ENCODE results near the gene SLC27A6.
"Not testable (repeated sequence)": the region's sequence is repeated elsewhere in the genome, so short reads cannot be mapped to it uniquely, and the experiment has no call there.

The SLC27A6 gene

GRCh38 chr5:129018837-129019236 is 53.5 kb downstream of the SLC27A6 start:
- H3K9me3 Mint-ChIP-seq: no peaks in the 10 kb centered on the region
- H3K4me1 Mint-ChIP-seq: no peaks in the 10 kb centered on the region
- H3K27me3 Mint-ChIP-seq: peaks cover 29% of the 10 kb centered on the region
- no peak overlapping the region for H3K27ac Mint-ChIP-seq (ENCODE audit: low read depth)
- DNase-seq (ENCODE audit: low spot score in 2 of 2) (no peak), ATAC-seq (replicated peaks; ENCODE audit: extremely low read depth, poor library complexity, severe bottlenecking) (no peak)
- no peak overlapping the region for H3K4me3 Mint-ChIP-seq
- no peaks in the 10 kb centered on the region for H3K36me3 Mint-ChIP-seq (ENCODE audit: insufficient read depth)

GRCh38 chr5:129019401-129019908 is 54.2 kb downstream of the SLC27A6 start:
- peaks cover 29% of the 10 kb centered on the region for H3K27me3 Mint-ChIP-seq
- no peak overlapping the region for H3K27ac Mint-ChIP-seq (ENCODE audit: low read depth)
- H3K4me3 Mint-ChIP-seq: no peak overlapping the region
- H3K9me3 Mint-ChIP-seq: no peaks in the 10 kb centered on the region
- DNase-seq (ENCODE audit: low spot score in 2 of 2): no peak
- ATAC-seq (replicated peaks; ENCODE audit: extremely low read depth, poor library complexity, severe bottlenecking): no peak
- H3K4me1 Mint-ChIP-seq: no peaks in the 10 kb centered on the region
- H3K36me3 Mint-ChIP-seq (ENCODE audit: insufficient read depth): no peaks in the 10 kb centered on the region

- Mint-ChIP-seq H3K4me1 (no peaks in the 10 kb centered on the region), H3K27me3 (peaks cover 29% of the 10 kb centered on the region), H3K4me3 (no peak overlapping the region), H3K9me3 (no peaks in the 10 kb centered on the region), H3K27ac (ENCODE audit: low read depth) (no peak overlapping the region), H3K36me3 (ENCODE audit: insufficient read depth) (no peaks in the 10 kb centered on the region)
- DNase-seq (ENCODE audit: low spot score in 2 of 2): no peak
- ATAC-seq (replicated peaks; ENCODE audit: extremely low read depth, poor library complexity, severe bottlenecking): no peak
These were observed 55.4 kb downstream of the SLC27A6 start for GRCh38 chr5:129020683-129021082.

- Mint-ChIP-seq H3K4me3 (no peak overlapping the region), H3K9me3 (no peaks in the 10 kb centered on the region), H3K27ac (ENCODE audit: low read depth) (no peak overlapping the region), H3K36me3 (ENCODE audit: insufficient read depth) (no peaks in the 10 kb centered on the region), H3K27me3 (peaks cover 29% of the 10 kb centered on the region), H3K4me1 (no peaks in the 10 kb centered on the region)
- ATAC-seq (replicated peaks; ENCODE audit: extremely low read depth, poor library complexity, severe bottlenecking): no peak
- no peak for DNase-seq (ENCODE audit: low spot score in 2 of 2)
These were observed 56.5 kb downstream of the SLC27A6 start for GRCh38 chr5:129021744-129022143.

- no peaks in the 10 kb centered on the region for H3K4me1 Mint-ChIP-seq
- ATAC-seq (replicated peaks; ENCODE audit: extremely low read depth, poor library complexity, severe bottlenecking) (no peak), DNase-seq (ENCODE audit: low spot score in 2 of 2) (no peak)
- no peak overlapping the region for H3K27ac Mint-ChIP-seq (ENCODE audit: low read depth)
- peaks cover 29% of the 10 kb centered on the region for H3K27me3 Mint-ChIP-seq
- no peak overlapping the region for H3K4me3 Mint-ChIP-seq
- no peaks in the 10 kb centered on the region for H3K36me3 Mint-ChIP-seq (ENCODE audit: insufficient read depth)
- no peaks in the 10 kb centered on the region for H3K9me3 Mint-ChIP-seq
These were observed 57.3 kb downstream of the SLC27A6 start for GRCh38 chr5:129022599-129022998.

- no peaks in the 10 kb centered on the region for H3K4me1 Mint-ChIP-seq
- no peaks in the 10 kb centered on the region for H3K36me3 Mint-ChIP-seq (ENCODE audit: insufficient read depth)
- H3K27me3 Mint-ChIP-seq: peaks cover 8% of the 10 kb centered on the region
- H3K9me3 Mint-ChIP-seq: no peaks in the 10 kb centered on the region
- DNase-seq (ENCODE audit: low spot score in 2 of 2): no peak
- no peak for ATAC-seq (replicated peaks; ENCODE audit: extremely low read depth, poor library complexity, severe bottlenecking)
- H3K27ac Mint-ChIP-seq (ENCODE audit: low read depth): no peak overlapping the region
- H3K4me3 Mint-ChIP-seq: no peak overlapping the region
These were observed 62.0 kb downstream of the SLC27A6 start for GRCh38 chr5:129027260-129027659.

GRCh38 chr5:129031886-129032683 is 66.8 kb downstream of the SLC27A6 start:
- Mint-ChIP-seq H3K27ac (ENCODE audit: low read depth) (no peak overlapping the region), H3K27me3 (peaks cover 16% of the 10 kb centered on the region), H3K36me3 (ENCODE audit: insufficient read depth) (no peaks in the 10 kb centered on the region), H3K9me3 (no peaks in the 10 kb centered on the region), H3K4me3 (no peak overlapping the region), H3K4me1 (no peaks in the 10 kb centered on the region)
- DNase-seq (ENCODE audit: low spot score in 2 of 2): no peak
- no peak for ATAC-seq (replicated peaks; ENCODE audit: extremely low read depth, poor library complexity, severe bottlenecking)

- H3K4me3 Mint-ChIP-seq; H3K27ac Mint-ChIP-seq (ENCODE audit: low read depth); H3K4me1 Mint-ChIP-seq; ATAC-seq (replicated peaks; ENCODE audit: extremely low read depth, poor library complexity, severe bottlenecking); DNase-seq (ENCODE audit: low spot score in 2 of 2); H3K9me3 Mint-ChIP-seq; H3K36me3 Mint-ChIP-seq (ENCODE audit: insufficient read depth): not testable (repeated sequence)
- peaks cover 16% of the 10 kb centered on the region for H3K27me3 Mint-ChIP-seq
These were observed 71.0 kb downstream of the SLC27A6 start for GRCh38 chr5:129036257-129036656.

GRCh38 chr5:129041196-129041881 is 76.1 kb downstream of the SLC27A6 start:
- DNase-seq (ENCODE audit: low spot score in 2 of 2): no peak
- Mint-ChIP-seq H3K36me3 (ENCODE audit: insufficient read depth) (no peaks in the 10 kb centered on the region), H3K27me3 (peaks cover 7% of the 10 kb centered on the region), H3K9me3 (peaks cover 20% of the 10 kb centered on the region), H3K4me3 (no peak overlapping the region), H3K27ac (ENCODE audit: low read depth) (no peak overlapping the region), H3K4me1 (no peaks in the 10 kb centered on the region)
- no peak for ATAC-seq (replicated peaks; ENCODE audit: extremely low read depth, poor library complexity, severe bottlenecking)

- Mint-ChIP-seq H3K9me3 (peaks cover 20% of the 10 kb centered on the region), H3K4me3 (no peak overlapping the region), H3K27ac (ENCODE audit: low read depth) (no peak overlapping the region), H3K36me3 (ENCODE audit: insufficient read depth) (no peaks in the 10 kb centered on the region), H3K4me1 (no peaks in the 10 kb centered on the region), H3K27me3 (peaks cover 7% of the 10 kb centered on the region)
- no peak for DNase-seq (ENCODE audit: low spot score in 2 of 2)
- ATAC-seq (replicated peaks; ENCODE audit: extremely low read depth, poor library complexity, severe bottlenecking): no peak
These were observed 77.0 kb downstream of the SLC27A6 start for GRCh38 chr5:129042306-129042705.

- DNase-seq (ENCODE audit: low spot score in 2 of 2) (no peak), ATAC-seq (replicated peaks; ENCODE audit: extremely low read depth, poor library complexity, severe bottlenecking) (no peak)
- H3K27ac Mint-ChIP-seq (ENCODE audit: low read depth): no peak overlapping the region
- H3K27me3 Mint-ChIP-seq: peaks cover 7% of the 10 kb centered on the region
- H3K4me1 Mint-ChIP-seq: no peaks in the 10 kb centered on the region
- peaks cover 20% of the 10 kb centered on the region for H3K9me3 Mint-ChIP-seq
- no peaks in the 10 kb centered on the region for H3K36me3 Mint-ChIP-seq (ENCODE audit: insufficient read depth)
- H3K4me3 Mint-ChIP-seq: no peak overlapping the region
These were observed 78.6 kb downstream of the SLC27A6 start for GRCh38 chr5:129043894-129044293.

GRCh38 chr5:129046151-129046550 is 80.9 kb downstream of the SLC27A6 start:
- Mint-ChIP-seq H3K27ac (ENCODE audit: low read depth) (no peak overlapping the region), H3K4me3 (no peak overlapping the region), H3K9me3 (peaks cover 20% of the 10 kb centered on the region), H3K27me3 (peaks cover 18% of the 10 kb centered on the region), H3K4me1 (no peaks in the 10 kb centered on the region), H3K36me3 (ENCODE audit: insufficient read depth) (no peaks in the 10 kb centered on the region)
- DNase-seq (ENCODE audit: low spot score in 2 of 2): no peak
- no peak for ATAC-seq (replicated peaks; ENCODE audit: extremely low read depth, poor library complexity, severe bottlenecking)

- ATAC-seq (replicated peaks; ENCODE audit: extremely low read depth, poor library complexity, severe bottlenecking): no peak
- peaks cover 17% of the 10 kb centered on the region for H3K27me3 Mint-ChIP-seq
- H3K27ac Mint-ChIP-seq (ENCODE audit: low read depth): no peak overlapping the region
- no peaks in the 10 kb centered on the region for H3K4me1 Mint-ChIP-seq
- peaks cover 20% of the 10 kb centered on the region for H3K9me3 Mint-ChIP-seq
- H3K36me3 Mint-ChIP-seq (ENCODE audit: insufficient read depth): no peaks in the 10 kb centered on the region
- no peak for DNase-seq (ENCODE audit: low spot score in 2 of 2)
- H3K4me3 Mint-ChIP-seq: no peak overlapping the region
These were observed 83.2 kb downstream of the SLC27A6 start for GRCh38 chr5:129048509-129048908.

All from central memory CD8-positive, alpha-beta T cell (primary cell).